Caki2 (cell line): Measurements from ENCODE around the gene PHF8. TPM values are rescaled to one million over a fixed set of nuclear protein-coding genes. Genes with fewer than 3 reads are reported as not detected.
A peak's percentile ranks its signal among the peaks of the same experiment; 100 is the strongest.

Experiments
- DNase-seq: peaks from one replicate; pipeline ENCODE4 v3.0.0-alpha.2; 2015; ENCODE audit warnings: low read depth
- in situ Hi-C: cut with HindIII; loops from 2 replicates; pipeline ENCODE4 v1.10.0; 2016; ENCODE audit warnings: low sequenced_read_pairs, low pct_unique_long_range_greater_than_20kb, mixed read lengths
- total RNA-seq: library from RNA; depleted of rRNA; stranded (reverse); fragments of >200 nt; shearing (Covaris generic); gene quantifications from 2 replicates; pipeline ENCODE4 v1.2.3, GENCODE V29; 2014; ENCODE audit warnings: low replicate concordance

PHF8 gene
- total RNA-seq, 1 experiment from 2014 or later, result 2.3 TPM

GRCh38 chrX:54042609-54043021 lies 1.7 kb downstream of the PHF8 start:
- in situ Hi-C loops, result no loop called here
- DNase-seq, result peak; percentile 64

- in situ Hi-C loops, result no loop called here
- DNase-seq, result no peak
These were observed 13.9 kb downstream of the PHF8 start for GRCh38 chrX:54030329-54030728.

- no peak for DNase-seq
- in situ Hi-C loops, result no loop called here
These were observed 14.6 kb downstream of the PHF8 start for GRCh38 chrX:54029529-54030143.

- in situ Hi-C loops, result no loop called here
- DNase-seq, result no peak
These were observed 19.9 kb downstream of the PHF8 start for GRCh38 chrX:54024350-54024749.

- in situ Hi-C loops, result no loop called here
- DNase-seq, result no peak
These were observed 31.3 kb downstream of the PHF8 start for GRCh38 chrX:54012830-54013500.

- no peak for DNase-seq
- in situ Hi-C loops, result no loop called here
These were observed 36.6 kb downstream of the PHF8 start for GRCh38 chrX:54007682-54008081.

- DNase-seq, result no peak
- in situ Hi-C loops, result no loop called here
These were observed 46.5 kb downstream of the PHF8 start for GRCh38 chrX:53997724-53998123.

GRCh38 chrX:53992589-53992988 lies 51.7 kb downstream of the PHF8 start:
- in situ Hi-C loops, result no loop called here
- no peak for DNase-seq

- no peak for DNase-seq
- in situ Hi-C loops, result no loop called here
These were observed 54.1 kb downstream of the PHF8 start for GRCh38 chrX:53990171-53990570.

- in situ Hi-C loops, result no loop called here
- DNase-seq, result no peak
These were observed 59.4 kb downstream of the PHF8 start for GRCh38 chrX:53984895-53985294.

GRCh38 chrX:53974529-53974928 lies 69.7 kb downstream of the PHF8 start:
- in situ Hi-C loops, result no loop called here
- no peak for DNase-seq

- in situ Hi-C loops, result no loop called here
These were observed 74.7 kb downstream of the PHF8 start for GRCh38 chrX:53969540-53969939.

GRCh38 chrX:53950130-53950733 lies 94.0 kb downstream of the PHF8 start:
- in situ Hi-C loops, result no loop called here
- DNase-seq, result no peak

More at GRCh38 chrX:53969540-53969939, 74.7 kb downstream of the PHF8 start:
- no peak for DNase-seq

GRCh38 chrX:53940180-53940579 lies 104.1 kb downstream of the PHF8 start:
- no peak for DNase-seq

GRCh38 chrX:53939127-53939526 lies 105.1 kb downstream of the PHF8 start:
- DNase-seq, result no peak
- in situ Hi-C loops, result no loop called here

More at GRCh38 chrX:53940180-53940579, 104.1 kb downstream of the PHF8 start:
- in situ Hi-C loops, result no loop called here

- DNase-seq, result no peak
- in situ Hi-C loops, result no loop called here
These were observed 113.5 kb downstream of the PHF8 start for GRCh38 chrX:53930515-53931380.

GRCh38 chrX:53926030-53926429 lies 118.2 kb downstream of the PHF8 start:
- DNase-seq, result no peak

GRCh38 chrX:53918702-53919101 lies 125.6 kb downstream of the PHF8 start:
- in situ Hi-C loops, result no loop called here
- no peak for DNase-seq

More at GRCh38 chrX:53926030-53926429, 118.2 kb downstream of the PHF8 start:
- in situ Hi-C loops, result no loop called here

GRCh38 chrX:53900623-53901022 lies 143.7 kb downstream of the PHF8 start:
- in situ Hi-C loops, result no loop called here
- DNase-seq, result no peak
